GM21619 (cell line): ENCODE measurements around the gene TUT7.
"Not testable (repeated sequence)": the region's sequence is repeated elsewhere in the genome, so short reads cannot be mapped to it uniquely, and the experiment has no call there.

ENCODE experiments used
- ATAC-seq: cut with Tn5 transposase; IDR thresholded peaks from one replicate; pipeline ENCODE4 v1.9.1; 2021; ENCODE audit not compliant: unreplicated experiment

The TUT7 gene

DNA sequence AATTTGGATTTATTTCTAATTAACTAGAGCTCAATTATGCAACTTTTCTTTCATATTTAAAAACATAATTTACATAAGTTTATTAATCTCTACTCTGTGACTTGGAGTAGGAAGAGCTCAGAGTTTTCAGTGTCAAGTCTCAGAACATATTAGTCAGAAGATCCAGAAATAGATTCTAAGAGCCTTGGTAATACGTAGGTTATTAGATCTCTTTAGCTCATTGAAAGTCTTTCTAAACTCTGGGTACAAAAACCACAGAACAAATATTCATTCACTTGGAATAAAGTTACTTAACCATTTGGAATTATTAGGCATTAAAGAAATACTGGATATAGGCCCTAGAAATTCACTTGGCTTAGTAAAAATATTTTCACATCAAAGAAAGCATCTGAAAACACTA is 45.5 kb downstream of the TUT7 start:
- no peak for ATAC-seq

- ATAC-seq = no peak
Observed at GRCh38 chr9:86304236-86304730, 49.9 kb downstream of the TUT7 start.

- no peak for ATAC-seq
Observed at GRCh38 chr9:86303316-86303975, 50.8 kb downstream of the TUT7 start.

GRCh38 chr9:86301686-86302085 is 52.5 kb downstream of the TUT7 start:
- no peak for ATAC-seq

- ATAC-seq = no peak
Observed at GRCh38 chr9:86300701-86301100, 53.5 kb downstream of the TUT7 start.

DNA sequence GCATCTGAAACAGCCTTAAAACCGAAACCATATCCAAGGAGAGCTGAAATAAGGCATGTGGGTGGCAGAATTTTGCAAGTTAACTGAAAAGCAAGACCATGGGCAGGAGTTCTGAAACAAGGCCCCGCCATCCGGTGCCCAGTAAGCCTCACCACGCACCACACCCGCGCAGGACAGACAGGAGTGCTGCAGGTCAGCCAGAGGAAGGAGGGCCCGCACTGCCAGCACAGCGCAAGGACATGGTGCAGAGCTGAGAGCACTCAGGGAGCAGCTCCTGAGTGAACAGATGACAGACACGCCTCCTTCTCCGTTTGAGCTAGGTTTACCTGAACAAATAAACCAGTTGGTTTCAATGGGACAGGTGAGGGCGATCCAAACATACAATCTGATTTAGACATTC is 55.3 kb downstream of the TUT7 start:
- no peak for ATAC-seq

DNA sequence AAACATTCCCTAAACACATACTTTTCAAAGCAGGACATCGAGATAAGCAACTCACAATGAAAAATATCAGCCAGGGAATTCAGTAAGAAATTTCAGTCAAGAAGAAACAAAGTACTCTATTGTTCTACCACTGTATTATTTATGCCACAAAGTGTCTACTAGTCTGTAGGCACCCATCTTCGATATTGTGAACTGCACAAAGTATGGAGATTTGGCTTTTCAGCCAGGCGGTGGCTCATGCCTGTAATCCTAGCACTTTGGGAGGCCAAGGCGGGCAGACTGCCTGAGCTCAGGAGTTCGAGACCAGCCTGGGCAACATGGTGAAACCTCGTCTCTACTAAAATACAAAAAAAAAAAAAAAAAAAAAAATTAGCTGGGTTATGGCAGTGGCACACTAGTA is 63.9 kb downstream of the TUT7 start:
- ATAC-seq = not testable (repeated sequence)

- no peak for ATAC-seq
Observed at GRCh38 chr9:86288499-86289198, 65.6 kb downstream of the TUT7 start.

DNA sequence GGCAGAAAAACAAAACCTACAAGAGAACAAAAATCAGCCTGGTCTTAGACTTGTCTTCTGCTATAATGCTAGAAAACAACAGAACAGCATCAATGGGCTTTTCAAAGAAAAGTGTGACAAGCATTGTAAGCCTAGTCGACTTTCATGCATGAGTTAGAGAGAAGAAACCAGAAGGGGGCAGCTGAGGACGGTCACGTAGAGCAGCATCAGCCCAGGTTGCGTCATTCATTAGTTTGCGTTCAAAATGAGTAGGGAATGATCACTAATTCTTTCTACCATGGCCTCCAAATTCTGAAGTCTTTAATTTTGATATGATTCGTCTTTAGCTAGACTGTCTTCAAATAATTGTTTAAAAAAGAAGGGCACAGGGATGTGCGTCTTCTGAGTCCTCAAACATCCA is 67.2 kb downstream of the TUT7 start:
- no peak for ATAC-seq

GRCh38 chr9:86286278-86286677 is 67.9 kb downstream of the TUT7 start:
- ATAC-seq = no peak

DNA sequence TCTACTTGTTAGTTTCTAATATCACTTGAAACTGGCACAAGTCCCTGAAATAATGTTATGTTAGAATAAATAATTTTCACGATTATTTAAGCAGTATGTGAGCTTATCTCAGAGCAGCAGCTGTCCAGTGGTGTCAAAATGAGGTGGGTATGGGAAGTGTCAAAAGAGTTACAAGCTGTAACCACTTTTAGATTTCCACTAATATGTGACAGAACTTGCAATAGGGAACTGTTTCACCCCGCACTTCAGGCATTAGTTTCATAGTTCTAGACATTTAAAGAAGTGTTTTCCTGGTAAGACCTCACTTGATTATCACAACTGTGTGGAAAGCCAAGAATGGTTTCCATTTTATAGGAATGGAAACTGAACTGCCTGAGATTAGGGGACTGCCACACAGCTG is 68.9 kb downstream of the TUT7 start:
- ATAC-seq = no peak

- ATAC-seq = peak; percentile 16
Observed at GRCh38 chr9:86282979-86283535, 71.2 kb downstream of the TUT7 start.

DNA sequence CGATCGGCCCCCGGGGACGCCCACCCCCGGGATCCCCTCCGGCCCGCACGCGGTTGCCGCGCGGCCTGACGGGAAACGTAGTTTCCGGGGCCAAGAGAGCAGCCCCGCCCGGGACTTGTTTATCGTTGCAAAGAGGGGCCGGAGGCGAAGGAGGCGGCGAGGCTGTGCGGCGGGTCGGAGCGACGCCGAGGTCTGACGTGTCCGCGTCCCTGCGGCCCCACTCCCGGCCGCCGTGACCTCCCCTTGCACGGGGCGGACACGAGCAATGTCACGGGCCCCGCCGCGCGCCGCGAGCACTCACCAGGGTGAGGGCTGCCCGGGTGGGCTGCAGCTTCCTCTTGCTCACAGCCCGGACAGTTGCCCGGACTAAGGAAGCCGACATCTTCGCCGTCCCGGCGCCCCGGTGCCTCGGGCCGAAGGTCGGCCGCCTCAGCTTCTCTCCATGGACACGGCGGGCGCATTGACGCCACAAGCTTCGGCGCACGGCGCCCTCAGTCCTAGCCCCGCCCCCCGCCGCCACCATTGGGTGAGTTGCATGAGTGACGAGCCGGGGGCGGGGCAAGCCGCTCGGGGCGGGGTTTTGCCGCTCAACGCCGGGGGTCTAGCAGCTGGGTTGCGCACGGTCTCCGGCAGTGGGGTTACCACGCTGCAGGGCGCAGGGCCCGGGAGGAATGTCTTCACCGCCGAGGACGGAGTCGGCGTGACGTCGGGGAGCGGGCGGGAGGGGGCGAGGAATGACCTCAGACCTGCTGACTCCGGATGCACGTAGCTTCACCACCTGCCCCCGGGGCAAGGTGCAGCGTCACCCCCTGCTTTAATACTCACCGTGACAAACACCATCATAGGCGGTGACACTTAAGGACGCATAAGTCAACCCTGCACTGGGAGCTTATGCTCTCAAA is 71.9 kb downstream of the TUT7 start, which contains the start of gene ISCA1:
Gene ISCA1, minus strand, starts transcription at position 462 of the 902 bp plus-strand sequence. Its CDS starts 80 bp downstream, at position 382.
- peak; percentile 81 for ATAC-seq

DNA sequence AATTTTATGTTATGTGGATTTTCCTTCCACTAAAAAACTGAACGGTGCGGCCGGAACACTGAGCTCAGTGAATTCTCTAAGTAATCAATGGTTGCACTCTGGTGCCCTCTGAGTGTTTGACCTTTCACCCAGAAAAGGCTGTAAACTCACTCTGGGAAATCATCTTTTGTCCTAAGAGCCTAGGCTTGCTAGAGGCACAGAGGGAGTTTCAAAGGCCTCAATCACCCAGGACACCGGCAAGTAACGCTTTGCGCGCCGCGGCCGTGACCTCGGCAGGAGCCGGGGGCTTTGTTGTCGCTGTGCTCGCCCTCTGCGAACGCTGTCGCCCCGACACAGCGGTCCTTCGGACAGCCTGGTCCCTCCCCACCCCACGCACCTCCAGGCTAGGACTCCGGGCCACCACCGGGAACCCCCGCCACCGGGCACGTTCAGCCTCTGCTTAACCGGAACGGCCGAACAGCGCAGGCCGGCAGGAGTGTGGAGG is 72.6 kb downstream of the TUT7 start:
- ATAC-seq = peak; percentile 25

DNA sequence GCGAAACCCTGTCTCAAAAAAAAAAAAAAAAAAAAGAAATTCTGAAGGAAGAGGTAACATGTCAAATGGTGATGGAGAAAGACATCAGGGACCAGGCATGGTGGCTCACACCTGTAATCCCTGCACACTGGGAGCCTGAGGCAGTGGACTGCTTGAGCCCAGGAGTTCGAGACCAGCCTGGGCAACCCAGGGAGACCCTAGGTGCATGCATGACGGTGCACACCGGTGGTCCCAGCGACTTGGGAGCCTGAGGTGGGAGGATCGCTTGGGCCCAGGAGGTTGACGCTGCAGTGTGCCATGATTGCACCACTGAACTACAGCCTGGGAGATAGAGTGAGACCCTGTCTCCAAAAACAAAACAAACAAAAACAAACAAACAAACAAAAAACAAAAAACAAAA is 73.6 kb downstream of the TUT7 start:
- ATAC-seq = no peak

DNA sequence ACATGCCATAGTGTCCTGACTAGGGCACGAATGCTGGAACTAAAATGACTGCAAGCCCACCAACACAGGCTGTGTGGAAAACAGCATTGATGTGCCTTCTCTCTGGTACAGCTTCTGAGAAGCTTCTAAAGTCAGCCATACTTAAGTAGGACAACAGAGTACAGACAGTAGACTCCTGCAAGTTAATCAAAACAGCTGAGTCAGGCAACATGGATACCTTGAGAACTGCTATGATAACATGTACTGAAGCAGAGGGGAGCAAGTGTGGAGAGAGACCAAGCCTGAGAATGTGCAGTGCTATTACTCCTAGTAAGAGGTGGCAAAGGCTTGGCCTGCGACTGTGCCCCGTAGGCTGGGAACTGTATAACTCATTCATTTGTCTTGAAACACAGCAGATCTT is 74.4 kb downstream of the TUT7 start:
- no peak for ATAC-seq

DNA sequence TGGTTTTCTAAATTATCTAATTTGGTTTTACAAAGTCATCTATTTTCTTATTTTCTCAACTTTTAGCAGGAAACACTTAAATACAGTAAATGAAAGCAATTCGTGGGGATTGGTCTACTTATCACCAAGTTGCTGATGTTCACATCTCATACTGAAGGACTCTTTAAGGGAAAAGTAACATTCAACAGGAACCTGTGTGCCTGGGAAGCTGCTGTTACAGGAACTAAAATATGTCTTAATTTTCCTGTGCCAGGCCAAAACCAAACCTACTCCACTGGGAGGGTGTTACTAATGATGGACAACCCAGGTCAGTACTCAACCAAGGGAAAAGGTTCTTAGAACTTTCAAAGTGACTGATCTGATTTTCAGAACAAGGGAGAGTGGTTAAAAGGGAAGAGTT is 77.1 kb downstream of the TUT7 start:
- no peak for ATAC-seq

DNA sequence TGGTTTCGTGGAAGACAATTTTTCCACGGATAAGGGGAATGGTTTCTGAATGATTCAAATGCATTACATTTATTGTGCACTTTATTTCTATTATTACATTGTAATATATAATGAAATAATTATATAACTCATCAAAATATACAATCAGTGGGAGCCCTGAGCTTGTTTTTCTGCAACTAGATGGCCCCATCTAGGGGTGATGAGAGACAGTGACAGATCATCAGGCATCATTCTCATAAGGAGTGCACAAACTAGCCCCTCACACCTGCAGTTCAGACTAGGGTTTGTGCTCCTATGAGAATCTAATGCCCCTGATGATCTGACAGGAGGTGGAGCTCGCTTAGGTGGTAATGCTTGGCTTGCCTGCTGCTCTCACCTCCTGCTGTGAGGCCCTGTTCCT is 78.2 kb downstream of the TUT7 start:
- ATAC-seq = no peak

DNA sequence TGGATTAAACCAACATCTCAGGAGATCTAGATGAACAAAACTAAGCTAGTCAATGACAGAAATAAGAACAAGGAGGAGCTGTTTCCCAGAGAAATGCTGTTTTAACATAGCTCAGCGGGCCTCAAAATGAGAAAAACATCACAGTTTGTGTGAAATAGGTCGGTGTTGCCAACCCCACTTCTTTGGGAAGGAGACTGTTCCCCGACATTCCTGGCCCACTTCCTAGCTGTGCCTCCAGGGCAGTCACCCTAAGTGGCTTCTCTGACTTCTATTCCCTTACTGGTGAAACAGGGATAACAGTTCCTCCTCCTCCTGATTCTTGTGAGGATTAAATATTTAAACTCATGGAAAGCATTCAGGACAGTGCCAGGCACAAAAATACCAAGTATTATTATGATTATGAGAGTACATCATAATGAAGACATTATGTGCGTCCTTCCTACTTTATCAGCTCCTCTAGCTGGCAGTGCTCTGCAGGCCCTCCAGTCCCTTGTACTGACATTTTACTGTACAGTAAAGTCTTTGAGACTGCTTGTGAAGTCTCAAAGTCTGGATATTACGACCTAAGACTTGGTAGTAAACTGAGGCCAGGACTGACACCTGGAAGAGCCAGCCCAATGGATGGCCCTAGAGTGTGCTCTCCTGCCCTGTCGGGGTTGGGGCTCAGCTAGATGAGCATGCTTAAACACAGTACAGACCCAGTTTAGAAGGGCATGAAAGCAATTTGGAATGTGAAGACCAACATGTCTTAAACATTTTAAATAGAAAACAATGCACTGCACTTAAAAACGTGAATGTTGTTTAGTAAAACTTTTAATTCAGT is 79.2 kb downstream of the TUT7 start:
- ATAC-seq = no peak

GRCh38 chr9:86272221-86272620 is 82.0 kb downstream of the TUT7 start:
- ATAC-seq = no peak
